ENCODE data around the gene YWHAB. TPM values are rescaled to one million over a fixed set of nuclear protein-coding genes. Genes with fewer than 3 reads are reported as not detected.
A peak's percentile ranks its signal among the peaks of the same experiment; 100 is the strongest.

YWHAB gene
- total RNA-seq, 1 experiment from 2014 or later, result 267 TPM

DNA sequence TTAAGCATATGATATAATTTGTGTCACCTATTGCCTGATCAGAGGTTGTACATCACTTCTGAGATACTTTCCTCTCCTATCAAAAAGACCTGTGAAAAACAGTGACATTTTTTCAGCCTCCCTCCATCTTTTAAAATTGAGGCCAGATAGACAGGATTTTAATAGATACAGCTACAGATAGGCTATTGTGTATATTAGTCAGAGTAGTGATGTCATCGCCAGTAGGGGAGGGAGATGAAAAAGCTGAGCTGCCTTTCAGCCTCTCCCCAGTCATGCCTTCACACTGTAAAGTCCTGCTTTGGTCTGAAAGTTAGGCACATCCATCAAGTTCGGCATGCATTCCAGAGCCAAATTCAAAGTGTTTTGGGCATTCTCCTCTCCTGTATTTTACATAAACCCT, 16.5 kb downstream of the YWHAB start:
- ATAC-seq, result peak; percentile 62; the same call in 1 of the 2 replicates
- ChIA-PET POLR2A (no interaction called here), CTCF (no interaction called here)

DNA sequence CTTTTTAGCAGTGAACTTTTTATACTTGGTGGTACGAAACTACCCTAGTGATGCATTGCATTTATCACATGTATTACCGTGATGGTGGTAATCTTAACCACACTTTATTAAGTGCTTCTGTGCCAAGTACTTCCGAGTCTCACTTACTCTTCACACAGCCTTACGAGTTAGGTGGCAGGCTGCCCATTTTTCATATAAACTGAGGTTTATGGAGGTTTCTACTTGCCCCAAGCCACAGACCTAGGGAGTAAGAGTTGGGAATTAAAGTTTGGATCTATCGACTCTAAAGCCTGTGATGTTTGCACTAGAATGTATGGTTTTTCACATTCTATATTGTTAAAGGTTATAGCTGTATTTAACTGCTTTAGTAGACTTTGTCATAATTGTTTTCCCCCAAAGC, 18.9 kb downstream of the YWHAB start:
- in situ Hi-C loops (cut with HindIII; ENCODE audit: low pct_unique_long_range_greater_than_20kb, low sequenced_read_pairs), result no loop called here
- no peaks in the 10 kb centered on the region for H3K9me3 ChIP-seq (ENCODE audit: control insufficient read depth, insufficient read depth, low read depth, low read length)
- DNase-seq (ENCODE audit: low read depth, low spot score) (no peak), ATAC-seq (no peak)
- POLR2A ChIA-PET, result no interaction called here
- BruUV-seq (replicated peaks), result no TSS peak
- peaks cover 3% of the 10 kb centered on the region; the same call in 1 of the 2 replicates for H3K4me1 ChIP-seq (ENCODE audit: control insufficient read depth, insufficient read depth, low read length)
- no peaks in the 10 kb centered on the region for H3K27me3 ChIP-seq (ENCODE audit: control insufficient read depth, insufficient read depth, low read length)
- no peak overlapping the region for H3K4me3 ChIP-seq (ENCODE audit: low read depth in 2 of 2, low read length in 2 of 2)
- intact Hi-C loops (cut with micrococcal nuclease; ENCODE audit: unreplicated experiment), result no loop called here
- CTCF ChIA-PET, result no interaction called here
- TF ChIP-seq, protein P1, sequence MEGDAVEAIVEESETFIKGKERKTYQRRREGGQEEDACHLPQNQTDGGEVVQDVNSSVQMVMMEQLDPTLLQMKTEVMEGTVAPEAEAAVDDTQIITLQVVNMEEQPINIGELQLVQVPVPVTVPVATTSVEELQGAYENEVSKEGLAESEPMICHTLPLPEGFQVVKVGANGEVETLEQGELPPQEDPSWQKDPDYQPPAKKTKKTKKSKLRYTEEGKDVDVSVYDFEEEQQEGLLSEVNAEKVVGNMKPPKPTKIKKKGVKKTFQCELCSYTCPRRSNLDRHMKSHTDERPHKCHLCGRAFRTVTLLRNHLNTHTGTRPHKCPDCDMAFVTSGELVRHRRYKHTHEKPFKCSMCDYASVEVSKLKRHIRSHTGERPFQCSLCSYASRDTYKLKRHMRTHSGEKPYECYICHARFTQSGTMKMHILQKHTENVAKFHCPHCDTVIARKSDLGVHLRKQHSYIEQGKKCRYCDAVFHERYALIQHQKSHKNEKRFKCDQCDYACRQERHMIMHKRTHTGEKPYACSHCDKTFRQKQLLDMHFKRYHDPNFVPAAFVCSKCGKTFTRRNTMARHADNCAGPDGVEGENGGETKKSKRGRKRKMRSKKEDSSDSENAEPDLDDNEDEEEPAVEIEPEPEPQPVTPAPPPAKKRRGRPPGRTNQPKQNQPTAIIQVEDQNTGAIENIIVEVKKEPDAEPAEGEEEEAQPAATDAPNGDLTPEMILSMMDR (IDR thresholded peaks at IDR 0.05), result no peak
- TF ChIP-seq POLR2AphosphoS5 (IDR thresholded peaks at IDR 0.05; ENCODE audit: low read depth, low read length) (no peak), SIN3A (IDR thresholded peaks at IDR 0.05; ENCODE audit: borderline replicate concordance, insufficient read depth, low read depth, low read length) (no peak), TCF7L2 (IDR thresholded peaks at IDR 0.05; ENCODE audit: low read depth, low read length) (no peak)
- TF ChIP-seq, protein P2, sequence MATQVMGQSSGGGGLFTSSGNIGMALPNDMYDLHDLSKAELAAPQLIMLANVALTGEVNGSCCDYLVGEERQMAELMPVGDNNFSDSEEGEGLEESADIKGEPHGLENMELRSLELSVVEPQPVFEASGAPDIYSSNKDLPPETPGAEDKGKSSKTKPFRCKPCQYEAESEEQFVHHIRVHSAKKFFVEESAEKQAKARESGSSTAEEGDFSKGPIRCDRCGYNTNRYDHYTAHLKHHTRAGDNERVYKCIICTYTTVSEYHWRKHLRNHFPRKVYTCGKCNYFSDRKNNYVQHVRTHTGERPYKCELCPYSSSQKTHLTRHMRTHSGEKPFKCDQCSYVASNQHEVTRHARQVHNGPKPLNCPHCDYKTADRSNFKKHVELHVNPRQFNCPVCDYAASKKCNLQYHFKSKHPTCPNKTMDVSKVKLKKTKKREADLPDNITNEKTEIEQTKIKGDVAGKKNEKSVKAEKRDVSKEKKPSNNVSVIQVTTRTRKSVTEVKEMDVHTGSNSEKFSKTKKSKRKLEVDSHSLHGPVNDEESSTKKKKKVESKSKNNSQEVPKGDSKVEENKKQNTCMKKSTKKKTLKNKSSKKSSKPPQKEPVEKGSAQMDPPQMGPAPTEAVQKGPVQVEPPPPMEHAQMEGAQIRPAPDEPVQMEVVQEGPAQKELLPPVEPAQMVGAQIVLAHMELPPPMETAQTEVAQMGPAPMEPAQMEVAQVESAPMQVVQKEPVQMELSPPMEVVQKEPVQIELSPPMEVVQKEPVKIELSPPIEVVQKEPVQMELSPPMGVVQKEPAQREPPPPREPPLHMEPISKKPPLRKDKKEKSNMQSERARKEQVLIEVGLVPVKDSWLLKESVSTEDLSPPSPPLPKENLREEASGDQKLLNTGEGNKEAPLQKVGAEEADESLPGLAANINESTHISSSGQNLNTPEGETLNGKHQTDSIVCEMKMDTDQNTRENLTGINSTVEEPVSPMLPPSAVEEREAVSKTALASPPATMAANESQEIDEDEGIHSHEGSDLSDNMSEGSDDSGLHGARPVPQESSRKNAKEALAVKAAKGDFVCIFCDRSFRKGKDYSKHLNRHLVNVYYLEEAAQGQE (IDR thresholded peaks at IDR 0.05; ENCODE audit: insufficient read depth in 1 of 2, low read depth in 2 of 2, low read length in 1 of 2), result no peak
- no peak overlapping the region for H3K27ac ChIP-seq (ENCODE audit: low read length)
- peaks cover 38% of the 10 kb centered on the region for H3K36me3 ChIP-seq (ENCODE audit: control insufficient read depth, insufficient read depth, low read length)

More for the DNA sequence above, 16.5 kb downstream of the YWHAB start:
- TF ChIP-seq, protein P2 (IDR thresholded peaks at IDR 0.05; ENCODE audit: insufficient read depth in 1 of 2, low read depth in 2 of 2, low read length in 1 of 2), result no peak
- no peak for TF ChIP-seq TCF7L2 (IDR thresholded peaks at IDR 0.05; ENCODE audit: low read depth, low read length)
- TF ChIP-seq SIN3A (IDR thresholded peaks at IDR 0.05; ENCODE audit: borderline replicate concordance, insufficient read depth, low read depth, low read length), result no peak
- TF ChIP-seq POLR2AphosphoS5 (IDR thresholded peaks at IDR 0.05; ENCODE audit: low read depth, low read length), result no peak
- TF ChIP-seq, protein P1 (IDR thresholded peaks at IDR 0.05), result no peak
- DNase-seq (ENCODE audit: low read depth, low spot score), result no peak
- Histone ChIP-seq H3K27ac (ENCODE audit: low read length) (no peak overlapping the region), H3K4me3 (ENCODE audit: low read depth in 2 of 2, low read length in 2 of 2) (no peak overlapping the region), H3K9me3 (ENCODE audit: control insufficient read depth, insufficient read depth, low read depth, low read length) (no peaks in the 10 kb centered on the region), H3K4me1 (ENCODE audit: control insufficient read depth, insufficient read depth, low read length) (no peaks in the 10 kb centered on the region; the same call in 1 of the 2 replicates), H3K36me3 (ENCODE audit: control insufficient read depth, insufficient read depth, low read length) (peaks cover 38% of the 10 kb centered on the region), H3K27me3 (ENCODE audit: control insufficient read depth, insufficient read depth, low read length) (no peaks in the 10 kb centered on the region)
- BruUV-seq (replicated peaks), result no TSS peak
- intact Hi-C loops (cut with micrococcal nuclease; ENCODE audit: unreplicated experiment), result no loop called here
- in situ Hi-C loops (cut with HindIII; ENCODE audit: low pct_unique_long_range_greater_than_20kb, low sequenced_read_pairs), result no loop called here
